HG02763 (cell line): Measurements from ENCODE around the gene FGGY.
"Not testable (repeated sequence)": the region's sequence is repeated elsewhere in the genome, so short reads cannot be mapped to it uniquely, and the experiment has no call there.

Experiments used
- ATAC-seq: cut with Tn5 transposase; IDR thresholded peaks from one replicate; pipeline ENCODE4 v1.9.1; 2021; ENCODE audit warnings: mild to moderate bottlenecking, moderate library complexity; ENCODE audit not compliant: unreplicated experiment

The FGGY gene

GRCh38 chr1:59296358-59297256 is at the start of gene FGGY:
FGGY (plus strand) TSS chr1:59297094; CDS start chr1:59321550, 24,456 bp downstream.
- peak; percentile 91 for ATAC-seq

- ATAC-seq, result no peak
Measured at GRCh38 chr1:59248758-59249157, 48.1 kb upstream of the FGGY start.

- no peak for ATAC-seq
Measured at GRCh38 chr1:59249396-59250137, 47.3 kb upstream of the FGGY start.

GRCh38 chr1:59251061-59251460 is 45.8 kb upstream of the FGGY start:
- ATAC-seq, result not testable (repeated sequence)

- not testable (repeated sequence) for ATAC-seq
Measured at GRCh38 chr1:59256429-59256828, 40.5 kb upstream of the FGGY start.

- ATAC-seq, result no peak
Measured at GRCh38 chr1:59258412-59259032, 38.4 kb upstream of the FGGY start.

- no peak for ATAC-seq
Measured at GRCh38 chr1:59261537-59261936, 35.4 kb upstream of the FGGY start.

- ATAC-seq, result no peak
Measured at GRCh38 chr1:59262631-59263030, 34.3 kb upstream of the FGGY start.

GRCh38 chr1:59263111-59263510 is 33.8 kb upstream of the FGGY start:
- no peak for ATAC-seq

GRCh38 chr1:59265622-59266021 is 31.3 kb upstream of the FGGY start:
- no peak for ATAC-seq

GRCh38 chr1:59266180-59266926 is 30.5 kb upstream of the FGGY start:
- peak; percentile 73 for ATAC-seq

GRCh38 chr1:59266927-59267293 is 30.0 kb upstream of the FGGY start:
- peak; percentile 34 for ATAC-seq

- ATAC-seq, result no peak
Measured at GRCh38 chr1:59268406-59268805, 28.5 kb upstream of the FGGY start.

- no peak for ATAC-seq
Measured at GRCh38 chr1:59271561-59272260, 25.2 kb upstream of the FGGY start.

GRCh38 chr1:59272507-59272906 is 24.4 kb upstream of the FGGY start:
- no peak for ATAC-seq

- no peak for ATAC-seq
Measured at GRCh38 chr1:59276439-59276851, 20.4 kb upstream of the FGGY start.

GRCh38 chr1:59278780-59279354 is 18.0 kb upstream of the FGGY start:
- ATAC-seq, result no peak

- no peak for ATAC-seq
Measured at GRCh38 chr1:59279645-59280044, 17.2 kb upstream of the FGGY start.

- ATAC-seq, result no peak
Measured at GRCh38 chr1:59282951-59283350, 13.9 kb upstream of the FGGY start.

- no peak for ATAC-seq
Measured at GRCh38 chr1:59285691-59286090, 11.2 kb upstream of the FGGY start.
